ENCODE results near the gene ARID1A. TPM values are rescaled to one million over a fixed set of nuclear protein-coding genes. Genes with fewer than 3 reads are reported as not detected.
A peak's percentile ranks its signal among the peaks of the same experiment; 100 is the strongest.

Gene ARID1A
- total and polyA plus RNA-seq, 2 of the 8 experiments (the other 6 are each of a cell fraction or from before 2014, with no cell fraction given) = 52.1 to 103 TPM

- Histone ChIP-seq H2AFZ (ENCODE audit: low read length) (no peak overlapping the region), H2BK20ac (ENCODE audit: low read length) (no peak overlapping the region), H3K14ac (ENCODE audit: insufficient read length) (no peak overlapping the region), H3K4me2 (ENCODE audit: insufficient read depth in 1 of 2, low read depth in 2 of 2, low read length in 2 of 2) (no peak overlapping the region), H3K79me2 (ENCODE audit: control insufficient read depth in 1 of 2, insufficient read depth in 2 of 2, low read length in 2 of 2) (peaks cover 32 to 97% of the 10 kb centered on the region in 2 experiments), H3K18ac (ENCODE audit: extremely low read depth, low read length) (no peak overlapping the region), H2BK5ac (ENCODE audit: low read depth, low read length) (no peak overlapping the region), H3K4me3 (ENCODE audit: extremely low read depth in 1 of 4, insufficient read depth in 2 of 4, low read depth in 3 of 4, low read length in 4 of 4) (no peak overlapping the region), H3K27me3 (replicated peaks in 1 of 4; ENCODE audit: control insufficient read depth in 3 of 4, extremely low read depth in 1 of 4, insufficient read depth in 3 of 4, low read length in 3 of 4) (no peaks in the 10 kb centered on the region), H3K4ac (replicated peaks; ENCODE audit: insufficient read length, low read depth, low read length) (no peak overlapping the region), H3K27ac (ENCODE audit: low read depth, low read length) (no peak overlapping the region), H3K4me1 (replicated peaks in 1 of 4; ENCODE audit: control insufficient read depth in 3 of 4, insufficient read depth in 4 of 4, low read length in 3 of 4) (peaks cover 3 to 14% (median 10%) of the 10 kb centered on the region in 4 experiments), H3K23ac (ENCODE audit: insufficient read length) (no peak overlapping the region), H2BK120ac (replicated peaks; ENCODE audit: low read depth, low read length) (no peak overlapping the region), H3K56ac (replicated peaks; ENCODE audit: insufficient read length, low read depth, low read length) (no peak overlapping the region), H3K9ac (replicated peaks in 1 of 4; ENCODE audit: extremely low read depth in 1 of 4, low read depth in 3 of 4, low read length in 3 of 4) (no peak overlapping the region), H3K23me2 (ENCODE audit: low read depth, low read length) (peaks cover 5% of the 10 kb centered on the region), H2BK15ac (ENCODE audit: low read length) (no peak overlapping the region), H3K79me1 (ENCODE audit: low read depth, low read length) (peaks cover 2% of the 10 kb centered on the region; the same call in 1 of the 2 replicates), H2BK12ac (ENCODE audit: low read depth, low read length) (no peak overlapping the region), H4K8ac (ENCODE audit: extremely low read depth, insufficient read depth, low read length) (no peak overlapping the region), H4K20me1 (replicated peaks in 1 of 2; ENCODE audit: control insufficient read depth in 1 of 2, insufficient read depth in 2 of 2, low read length in 2 of 2) (peaks cover 17 to 22% of the 10 kb centered on the region in 2 experiments), H4K91ac (replicated peaks; ENCODE audit: insufficient read length, low read length) (no peak overlapping the region), H4K5ac (ENCODE audit: insufficient read length, low read depth, low read length) (no peak overlapping the region), H3K9me3 (ENCODE audit: insufficient read depth in 2 of 2, low read depth in 1 of 2, low read length in 1 of 2) (no peaks in the 10 kb centered on the region), H3K36me3 (ENCODE audit: control insufficient read depth in 2 of 4, insufficient read depth in 4 of 4, low read length in 3 of 4) (no peaks in the 10 kb centered on the region; a peak in 2 of 8 replicates), H2AK5ac (ENCODE audit: low read depth, low read length) (no peak overlapping the region)
- 86% methylated on average over 3 of the region's 3 CpGs; no CpG with 5 or more reads in 1 of the 2 experiments for WGBS, 2 experiments (ENCODE audit: extremely low coverage in 1 of 2, insufficient coverage in 1 of 2, insufficient read length in 1 of 2, insufficient replicate concordance in 2 of 2, low coverage in 1 of 2, low lambda C conversion rate in 2 of 2, missing lambda C conversion rate in 1 of 2)
- TF ChIP-seq MAFK (IDR thresholded peaks at IDR 0.05; ENCODE audit: low read depth, low read length) (no peak), TCF12 (IDR thresholded peaks at IDR 0.05; ENCODE audit: low read depth, low read length) (no peak), RAD21 (IDR thresholded peaks at IDR 0.05 in 1 of 2, conservative IDR thresholded peaks at IDR 0.05 in 1 of 2; ENCODE audit: low read depth in 2 of 2, low read length in 2 of 2) (peak in 1 of 2 experiments; percentile 19; a peak in 1 of 4 replicates)
- TF ChIP-seq, protein P1, sequence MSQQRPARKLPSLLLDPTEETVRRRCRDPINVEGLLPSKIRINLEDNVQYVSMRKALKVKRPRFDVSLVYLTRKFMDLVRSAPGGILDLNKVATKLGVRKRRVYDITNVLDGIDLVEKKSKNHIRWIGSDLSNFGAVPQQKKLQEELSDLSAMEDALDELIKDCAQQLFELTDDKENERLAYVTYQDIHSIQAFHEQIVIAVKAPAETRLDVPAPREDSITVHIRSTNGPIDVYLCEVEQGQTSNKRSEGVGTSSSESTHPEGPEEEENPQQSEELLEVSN (IDR thresholded peaks at IDR 0.05) = no peak
- FAIRE-seq (no peak), DNase-seq (ENCODE audit: low read depth in 1 of 2, low spot score in 2 of 2) (no peak)
- POLR2A ChIA-PET (ENCODE audit: partially characterized antibody) = interaction anchor here (1.9 to 18.3 kb wide), 3 partner anchors 12 to 69 kb away, joined by 5 to 256 read pairs (median 7); partner anchors contain the start of genes ARID1A and PIGV
- CTCF ChIA-PET (ENCODE audit: partially characterized antibody) = interaction anchor here (0.6 to 2.4 kb wide), 3 partner anchors 16 to 1826 kb away, joined by 3 to 6 read pairs (median 4); no protein-coding TSS in a partner anchor
Observed at GRCh38 chr1:26719205-26719604, 23.4 kb downstream of the ARID1A start.

Data from H1 (cell line).